ENCODE data around the gene SBF2.

The SBF2 gene

GRCh38 chr11:10317151-10317755 lies 23.2 kb upstream of the SBF2 start:
- H3K27me3 ChIP-seq (ENCODE audit: low read depth, low read length) = peaks cover 2% of the 10 kb centered on the region; the same call in 1 of the 2 replicates
- peaks cover 52% of the 10 kb centered on the region for H3K4me1 ChIP-seq (ENCODE audit: low read length)
- H3K4me3 ChIP-seq (ENCODE audit: low read length) = peak overlapping the region; percentile 44; the same call in 1 of the 2 replicates
- TF ChIP-seq, protein P1, sequence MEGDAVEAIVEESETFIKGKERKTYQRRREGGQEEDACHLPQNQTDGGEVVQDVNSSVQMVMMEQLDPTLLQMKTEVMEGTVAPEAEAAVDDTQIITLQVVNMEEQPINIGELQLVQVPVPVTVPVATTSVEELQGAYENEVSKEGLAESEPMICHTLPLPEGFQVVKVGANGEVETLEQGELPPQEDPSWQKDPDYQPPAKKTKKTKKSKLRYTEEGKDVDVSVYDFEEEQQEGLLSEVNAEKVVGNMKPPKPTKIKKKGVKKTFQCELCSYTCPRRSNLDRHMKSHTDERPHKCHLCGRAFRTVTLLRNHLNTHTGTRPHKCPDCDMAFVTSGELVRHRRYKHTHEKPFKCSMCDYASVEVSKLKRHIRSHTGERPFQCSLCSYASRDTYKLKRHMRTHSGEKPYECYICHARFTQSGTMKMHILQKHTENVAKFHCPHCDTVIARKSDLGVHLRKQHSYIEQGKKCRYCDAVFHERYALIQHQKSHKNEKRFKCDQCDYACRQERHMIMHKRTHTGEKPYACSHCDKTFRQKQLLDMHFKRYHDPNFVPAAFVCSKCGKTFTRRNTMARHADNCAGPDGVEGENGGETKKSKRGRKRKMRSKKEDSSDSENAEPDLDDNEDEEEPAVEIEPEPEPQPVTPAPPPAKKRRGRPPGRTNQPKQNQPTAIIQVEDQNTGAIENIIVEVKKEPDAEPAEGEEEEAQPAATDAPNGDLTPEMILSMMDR (IDR thresholded peaks at IDR 0.05; ENCODE audit: low read depth, low read length) = no peak
- TF ChIP-seq EZH2phosphoT487 (IDR thresholded peaks at IDR 0.05; ENCODE audit: low read depth) = no peak
- H4K20me1 ChIP-seq (ENCODE audit: insufficient read depth, low read length) = no peaks in the 10 kb centered on the region
- H3K4me2 ChIP-seq (ENCODE audit: low read length) = peak overlapping the region; percentile 63
- peak overlapping the region; percentile 29; the same call in 1 of the 2 replicates for H3K9ac ChIP-seq (ENCODE audit: low read length)
- no peaks in the 10 kb centered on the region; the same call in 1 of the 2 replicates for H3K9me3 ChIP-seq (ENCODE audit: insufficient read depth, low read length)
- H3K27ac ChIP-seq (ENCODE audit: low read length) = peak overlapping the region; percentile 83
- H3K36me3 ChIP-seq (replicated peaks; ENCODE audit: low read depth, low read length) = peaks cover 2% of the 10 kb centered on the region
- no peaks in the 10 kb centered on the region for H3K79me2 ChIP-seq (ENCODE audit: low read length)
- 0 out of 2 replicates have a peak overlapping the region, but pooled peaks have one; percentile 4 for H2AFZ ChIP-seq (ENCODE audit: low read depth, low read length)

GRCh38 chr11:10315083-10315482 lies 21.1 kb upstream of the SBF2 start:
- TF ChIP-seq, protein P1 (IDR thresholded peaks at IDR 0.05; ENCODE audit: low read depth, low read length) = no peak
- no peak for TF ChIP-seq EZH2phosphoT487 (IDR thresholded peaks at IDR 0.05; ENCODE audit: low read depth)
- Histone ChIP-seq H3K4me1 (ENCODE audit: low read length) (peaks cover 60% of the 10 kb centered on the region), H3K27ac (ENCODE audit: low read length) (no peak overlapping the region), H3K4me2 (ENCODE audit: low read length) (peak overlapping the region; percentile 63), H3K36me3 (replicated peaks; ENCODE audit: low read depth, low read length) (peaks cover 12% of the 10 kb centered on the region), H4K20me1 (ENCODE audit: insufficient read depth, low read length) (no peaks in the 10 kb centered on the region), H2AFZ (ENCODE audit: low read depth, low read length) (no peak overlapping the region), H3K27me3 (ENCODE audit: low read depth, low read length) (peaks cover 11% of the 10 kb centered on the region), H3K4me3 (ENCODE audit: low read length) (0 out of 2 replicates have a peak overlapping the region, but pooled peaks have one; percentile 62), H3K9me3 (ENCODE audit: insufficient read depth, low read length) (peaks cover 4% of the 10 kb centered on the region; the same call in 1 of the 2 replicates), H3K79me2 (ENCODE audit: low read length) (no peaks in the 10 kb centered on the region), H3K9ac (ENCODE audit: low read length) (no peak overlapping the region)

DNA sequence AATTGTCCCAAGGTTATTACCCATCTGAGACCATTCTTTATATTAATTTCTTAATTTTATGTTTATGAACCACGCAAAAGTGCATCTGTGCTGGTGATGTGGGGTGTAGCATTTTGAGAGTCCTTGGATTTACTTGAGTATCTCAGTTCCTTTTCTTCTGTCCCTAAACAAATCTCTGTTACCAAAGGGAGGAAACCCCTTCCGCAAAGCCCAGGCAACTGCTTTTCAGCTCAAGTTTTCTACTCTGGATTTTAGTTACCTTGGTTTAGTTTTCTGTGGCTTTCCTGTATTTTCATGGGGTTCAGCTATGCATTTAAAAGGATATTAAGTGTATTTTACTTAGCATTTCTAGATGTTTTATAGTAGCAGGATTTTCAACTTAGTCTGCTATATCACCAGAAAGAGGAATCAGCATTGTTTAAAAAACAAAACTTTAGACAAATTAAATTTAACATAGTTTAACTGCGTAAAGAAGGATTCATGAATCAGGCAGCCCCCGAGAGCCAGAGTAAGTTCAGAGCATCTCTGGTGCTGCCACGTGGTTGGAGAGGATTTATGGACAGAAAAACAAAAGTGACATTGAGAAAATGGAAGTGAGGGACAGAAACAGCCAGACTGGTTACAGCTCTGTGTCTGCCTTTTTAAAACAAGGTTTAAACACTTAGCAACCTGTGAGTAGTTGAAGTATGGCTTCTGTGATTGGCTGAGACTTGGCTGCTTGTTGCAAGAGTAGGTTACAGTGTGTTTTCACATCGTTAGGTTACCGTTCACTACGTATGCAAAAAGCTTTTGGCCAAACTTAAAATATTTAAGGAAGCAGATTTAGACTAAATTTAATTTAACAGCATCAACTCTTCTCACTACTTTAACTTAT lies 20.4 kb upstream of the SBF2 start:
- peak overlapping the region; percentile 66 for H3K27ac ChIP-seq (ENCODE audit: low read length)
- peaks cover 66% of the 10 kb centered on the region for H3K4me1 ChIP-seq (ENCODE audit: low read length)
- peak overlapping the region; percentile 25 for H3K9ac ChIP-seq (ENCODE audit: low read length)
- H3K27me3 ChIP-seq (ENCODE audit: low read depth, low read length) = peaks cover 18% of the 10 kb centered on the region
- H3K36me3 ChIP-seq (replicated peaks; ENCODE audit: low read depth, low read length) = peaks cover 12% of the 10 kb centered on the region
- peaks cover 4% of the 10 kb centered on the region; the same call in 1 of the 2 replicates for H3K9me3 ChIP-seq (ENCODE audit: insufficient read depth, low read length)
- 0 out of 2 replicates have a peak overlapping the region, but pooled peaks have one; percentile 19 for H2AFZ ChIP-seq (ENCODE audit: low read depth, low read length)
- no peaks in the 10 kb centered on the region for H4K20me1 ChIP-seq (ENCODE audit: insufficient read depth, low read length)
- peak overlapping the region; percentile 62 for H3K4me3 ChIP-seq (ENCODE audit: low read length)
- no peaks in the 10 kb centered on the region for H3K79me2 ChIP-seq (ENCODE audit: low read length)
- peak overlapping the region; percentile 63 for H3K4me2 ChIP-seq (ENCODE audit: low read length)
- no peak for TF ChIP-seq EZH2phosphoT487 (IDR thresholded peaks at IDR 0.05; ENCODE audit: low read depth)
- TF ChIP-seq, protein P1 (IDR thresholded peaks at IDR 0.05; ENCODE audit: low read depth, low read length) = no peak

GRCh38 chr11:10311802-10312201 lies 17.8 kb upstream of the SBF2 start:
- Histone ChIP-seq H3K4me2 (ENCODE audit: low read length) (no peak overlapping the region), H3K4me3 (ENCODE audit: low read length) (no peak overlapping the region), H4K20me1 (ENCODE audit: insufficient read depth, low read length) (no peaks in the 10 kb centered on the region), H3K27ac (ENCODE audit: low read length) (no peak overlapping the region), H3K9me3 (ENCODE audit: insufficient read depth, low read length) (0 out of 2 replicates have a peak, but pooled peaks cover 4% of the 10 kb centered on the region), H3K27me3 (ENCODE audit: low read depth, low read length) (peaks cover 33% of the 10 kb centered on the region), H3K9ac (ENCODE audit: low read length) (no peak overlapping the region), H3K4me1 (ENCODE audit: low read length) (peaks cover 60% of the 10 kb centered on the region), H2AFZ (ENCODE audit: low read depth, low read length) (no peak overlapping the region), H3K36me3 (replicated peaks; ENCODE audit: low read depth, low read length) (peaks cover 12% of the 10 kb centered on the region), H3K79me2 (ENCODE audit: low read length) (no peaks in the 10 kb centered on the region)
- TF ChIP-seq, protein P1 (IDR thresholded peaks at IDR 0.05; ENCODE audit: low read depth, low read length) = no peak
- TF ChIP-seq EZH2phosphoT487 (IDR thresholded peaks at IDR 0.05; ENCODE audit: low read depth) = no peak
